ENCODE measurements around the gene RTL1.

Gene RTL1

DNA sequence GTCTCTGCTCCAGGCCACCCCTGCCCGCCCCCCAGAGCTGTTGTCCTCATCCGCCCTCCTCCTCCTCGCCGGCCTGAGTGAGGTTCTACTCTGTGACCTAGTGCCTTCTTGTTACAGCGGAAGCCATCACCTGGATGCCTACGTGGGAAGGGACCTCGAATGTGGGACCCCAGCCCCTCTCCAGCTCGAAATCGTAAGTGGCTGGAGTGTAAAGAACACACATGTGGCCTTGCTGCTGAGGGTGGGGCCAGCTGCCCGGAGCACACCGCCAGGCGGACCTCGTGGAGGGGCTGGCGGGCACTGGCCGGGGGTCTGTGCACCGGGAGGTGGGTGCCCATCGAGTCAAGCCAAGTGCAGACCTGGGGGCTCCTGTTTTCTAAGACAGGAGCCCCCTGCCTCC, 58.2 kb downstream of the RTL1 start:
- no peak for DNase-seq

DNA sequence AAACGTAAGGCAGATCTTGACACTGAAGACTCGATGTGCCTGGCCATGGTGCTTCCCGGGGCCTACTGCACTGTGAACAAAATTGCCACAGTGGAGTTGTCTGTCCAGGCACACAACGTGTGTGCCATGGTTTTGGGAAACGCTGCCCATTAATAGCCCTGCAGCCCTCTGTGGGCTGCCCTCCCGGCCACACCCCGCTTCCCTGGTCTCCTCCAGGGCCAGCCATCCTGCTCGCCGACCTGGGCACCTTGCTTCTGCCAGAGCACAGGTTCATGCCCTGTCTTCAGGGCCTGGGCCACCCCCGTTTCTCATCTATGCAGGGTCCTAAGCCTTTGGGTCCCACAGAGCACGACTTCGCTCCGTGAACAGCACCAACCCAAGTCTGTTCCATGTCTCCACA, 58.7 kb downstream of the RTL1 start:
- DNase-seq, result no peak

DNA sequence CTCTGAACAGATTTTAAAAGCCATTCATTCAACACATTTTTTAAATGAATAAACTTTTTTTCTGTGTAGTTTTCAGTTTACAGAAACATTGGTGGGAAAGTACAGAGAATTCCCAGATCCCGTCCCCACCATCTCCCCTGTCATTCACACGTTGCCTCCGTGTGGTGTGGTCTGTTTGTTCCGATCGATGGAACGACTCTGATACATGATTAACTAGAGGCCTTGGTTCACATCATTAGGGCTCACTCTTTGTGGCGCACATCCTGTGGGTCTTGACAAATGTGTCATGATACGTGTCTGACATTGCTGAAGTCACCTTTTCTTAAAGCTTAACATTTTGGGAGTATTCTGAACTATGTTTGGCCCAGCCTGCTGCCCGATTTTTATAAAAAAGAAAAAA, 59.1 kb downstream of the RTL1 start:
- no peak for DNase-seq

DNA sequence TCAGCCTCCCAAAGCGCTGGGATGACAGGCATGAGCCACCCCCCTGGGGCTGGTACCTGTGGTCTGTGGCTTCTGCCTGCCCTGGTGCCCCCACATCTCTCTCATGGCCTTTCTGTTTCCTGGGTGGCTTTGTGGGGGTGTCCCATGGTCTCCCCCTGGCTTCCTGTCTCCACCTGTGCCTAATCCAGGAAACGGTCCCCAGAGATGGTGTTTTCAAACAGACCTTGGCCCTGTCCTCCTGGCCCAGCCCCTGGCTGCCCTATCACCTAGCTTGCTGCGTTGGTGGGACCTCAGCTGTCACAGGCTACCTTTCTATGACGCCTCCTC, 59.5 kb downstream of the RTL1 start:
- no peak for DNase-seq

- DNase-seq, result no peak
These were observed 60.7 kb downstream of the RTL1 start for GRCh38 chr14:100842799-100843198.

DNA sequence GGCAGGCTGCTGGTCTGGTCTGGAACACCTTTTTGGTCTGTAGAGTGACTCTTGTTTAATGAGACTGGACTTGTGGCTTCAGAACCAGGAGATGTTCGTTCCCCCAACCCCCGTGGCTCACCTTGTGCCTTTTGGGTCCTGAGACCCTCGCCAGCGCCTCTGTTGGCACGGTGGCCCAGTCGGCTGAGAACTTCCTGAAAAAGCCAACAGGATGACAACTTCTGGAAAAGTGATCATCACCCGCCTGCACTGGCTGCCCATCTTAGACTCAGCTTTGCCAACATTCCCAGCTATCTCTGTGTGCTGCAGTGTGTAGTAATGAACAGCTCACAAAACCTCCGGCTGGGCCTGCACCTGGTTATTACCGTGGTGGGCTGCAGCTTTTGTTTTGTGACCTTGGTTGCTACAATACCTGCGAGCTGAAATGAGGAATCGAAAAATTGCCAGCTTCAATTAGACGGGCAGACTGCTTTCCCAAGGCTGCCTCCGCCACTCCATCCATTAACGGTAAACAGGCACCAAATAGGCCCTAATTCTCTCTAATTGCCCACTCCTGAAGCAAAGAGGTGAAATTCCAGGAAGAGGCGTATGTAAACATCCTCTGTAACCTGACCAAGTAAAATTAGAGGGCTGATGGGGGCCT, 61.6 kb downstream of the RTL1 start:
- DNase-seq, result no peak

GRCh38 chr14:100841066-100841760, 62.3 kb downstream of the RTL1 start:
- DNase-seq, result no peak

- DNase-seq, result no peak
These were observed 63.0 kb downstream of the RTL1 start for GRCh38 chr14:100840286-100841065.

DNA sequence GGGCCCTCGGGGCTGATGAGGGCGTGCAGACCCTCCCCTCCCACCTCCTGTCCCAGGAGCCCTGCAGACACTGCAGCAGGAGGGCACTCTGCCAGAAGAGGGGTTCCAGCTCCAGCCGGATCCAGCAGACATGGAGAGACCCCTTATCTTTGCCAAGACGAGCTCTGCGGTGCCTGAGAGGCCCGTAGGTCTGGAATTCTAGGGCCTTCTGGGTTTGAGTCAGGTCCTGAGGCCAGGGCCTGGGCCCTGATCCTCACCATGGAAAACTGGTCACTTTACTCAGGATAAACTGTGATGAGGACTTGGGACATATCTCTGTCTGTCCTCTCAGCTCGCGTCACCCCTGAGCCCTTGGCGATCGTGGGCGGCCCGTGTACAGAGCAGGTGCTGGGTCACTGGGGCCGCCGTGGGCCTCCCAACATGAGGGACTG, 63.8 kb downstream of the RTL1 start:
- DNase-seq, result no peak

GRCh38 chr14:100839315-100839585, 64.3 kb downstream of the RTL1 start:
- DNase-seq, result no peak

DNA sequence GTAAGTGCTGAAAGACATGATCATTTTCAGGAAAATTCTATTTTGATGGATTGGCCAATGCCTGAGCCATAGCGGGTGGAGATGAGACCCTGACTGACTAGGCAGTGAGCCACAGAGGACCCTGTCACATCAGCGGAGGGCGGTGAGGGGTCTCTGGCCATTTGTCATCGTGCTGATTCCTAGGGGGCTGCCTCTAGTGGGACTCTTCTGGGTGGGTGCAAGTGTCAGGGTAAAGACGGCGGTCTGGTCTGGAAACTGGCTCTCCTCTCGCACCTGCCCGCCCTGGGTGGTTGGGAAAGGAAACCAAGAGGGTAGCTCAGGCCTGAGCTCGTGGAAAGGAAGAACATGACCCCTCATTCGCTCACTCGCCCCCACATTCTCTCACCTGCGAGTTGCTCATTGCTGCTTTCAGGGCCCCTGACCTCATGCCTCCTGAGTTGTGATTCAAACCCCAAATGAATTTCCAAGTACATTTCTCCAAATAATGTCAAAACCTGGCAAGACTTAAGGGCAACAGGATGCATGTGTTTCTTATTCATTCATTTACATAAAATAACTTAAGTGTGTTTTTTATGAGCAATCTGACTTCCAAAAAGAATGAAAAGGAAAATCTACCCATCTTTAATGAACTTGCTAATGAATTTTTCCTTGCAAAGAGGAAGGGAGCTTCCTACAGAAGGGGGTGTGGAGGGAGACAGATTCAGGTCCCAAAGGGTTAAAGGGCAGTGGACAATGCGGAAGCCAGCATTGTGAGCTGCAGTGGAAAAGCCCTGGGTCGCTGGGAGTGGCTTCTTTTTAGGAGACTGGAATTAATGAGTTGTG, 64.8 kb downstream of the RTL1 start:
- no peak for DNase-seq

DNA sequence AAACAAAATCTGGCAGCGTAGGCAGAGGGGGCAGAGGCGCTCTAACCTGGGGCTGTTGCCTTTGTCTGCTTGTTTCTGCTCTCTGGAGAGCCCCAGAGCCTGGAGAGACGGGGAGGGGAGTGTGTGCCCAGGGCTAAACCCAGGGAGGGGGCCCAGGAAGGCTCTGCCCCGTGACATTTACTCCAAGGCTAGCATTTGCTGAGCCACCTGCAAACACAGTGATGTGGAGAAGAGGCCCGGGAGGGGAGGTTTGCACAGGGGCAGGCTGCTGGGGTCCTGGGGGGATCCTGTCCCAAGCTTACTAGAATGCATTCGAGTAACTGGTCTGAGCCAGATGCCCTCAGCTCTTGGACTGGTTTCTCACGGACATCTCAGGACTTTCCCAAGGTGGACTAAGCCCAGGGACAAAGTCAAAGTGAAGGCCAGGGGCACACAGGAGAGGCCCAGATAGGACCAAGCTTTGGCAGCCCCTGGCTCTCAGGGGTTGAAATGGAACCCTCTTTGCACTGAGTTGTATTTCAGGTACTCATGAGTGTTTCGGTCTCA, 65.6 kb downstream of the RTL1 start:
- DNase-seq, result no peak

DNA sequence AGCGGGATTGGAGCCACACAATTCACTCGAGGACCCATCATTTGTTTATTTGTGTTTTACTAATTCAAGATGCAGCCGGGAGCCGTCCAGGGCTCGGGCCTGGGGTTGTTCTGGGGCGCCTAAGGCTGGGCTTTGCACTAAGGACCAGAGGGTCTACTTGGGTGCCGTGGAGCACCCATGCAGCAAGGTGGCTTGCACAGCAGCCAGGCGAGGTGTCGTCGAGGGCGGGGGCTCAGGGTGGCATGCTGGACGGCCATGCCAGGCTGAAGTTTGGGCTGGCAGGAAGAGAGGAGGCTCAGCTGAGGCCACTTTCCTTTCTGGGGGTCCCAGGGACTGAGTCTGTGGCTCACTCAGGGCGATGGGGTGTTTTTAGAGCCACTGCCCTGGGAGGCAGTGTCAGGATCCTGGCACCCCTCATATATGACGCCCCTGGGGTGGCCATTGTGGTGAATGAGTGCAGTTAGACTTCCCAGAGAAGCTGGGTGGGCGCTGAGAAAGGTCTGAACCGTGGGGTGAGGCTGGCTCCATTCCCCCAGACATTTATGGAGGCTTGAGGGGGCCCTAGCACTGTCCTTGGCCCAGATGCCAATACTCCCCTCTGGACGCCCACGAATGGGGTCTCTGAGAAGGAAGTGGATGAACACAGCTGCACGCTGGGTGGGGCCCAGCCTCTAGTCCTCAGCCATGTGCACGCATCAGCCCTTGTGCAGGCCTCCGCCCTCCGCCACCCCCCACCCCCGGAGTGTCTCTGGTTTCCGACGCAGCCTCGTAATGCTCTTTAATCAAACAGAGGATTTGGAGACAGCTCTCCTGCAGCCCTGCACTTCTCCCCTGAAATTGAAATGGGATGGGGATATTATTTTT, 66.3 kb downstream of the RTL1 start:
- DNase-seq, result no peak

DNA sequence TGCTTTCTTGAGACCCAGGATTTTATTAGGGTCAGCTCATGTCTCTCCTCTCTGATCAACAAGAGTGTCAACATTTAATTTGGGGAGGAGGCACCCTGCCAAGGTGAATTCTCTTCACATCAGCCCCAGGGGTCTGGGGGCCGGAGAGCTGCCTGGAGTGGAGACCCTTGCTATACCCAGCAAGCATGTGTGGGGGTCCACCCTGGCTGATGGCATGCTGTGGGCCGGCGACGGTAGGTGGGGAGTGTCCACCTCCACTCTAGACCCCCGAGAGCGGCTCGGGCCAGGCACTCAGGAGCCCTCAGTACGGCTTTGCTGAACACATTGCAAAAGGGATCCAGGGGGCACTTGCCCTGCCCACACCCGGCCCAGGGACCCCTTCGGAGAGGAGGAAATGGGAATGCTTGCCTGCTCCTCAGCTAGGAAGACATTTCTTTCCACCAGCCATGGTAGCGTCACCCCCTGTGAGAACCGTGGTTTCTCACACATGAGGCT, 67.2 kb downstream of the RTL1 start:
- no peak for DNase-seq

- DNase-seq, result no peak
These were observed 67.8 kb downstream of the RTL1 start for GRCh38 chr14:100835548-100836310.

DNA sequence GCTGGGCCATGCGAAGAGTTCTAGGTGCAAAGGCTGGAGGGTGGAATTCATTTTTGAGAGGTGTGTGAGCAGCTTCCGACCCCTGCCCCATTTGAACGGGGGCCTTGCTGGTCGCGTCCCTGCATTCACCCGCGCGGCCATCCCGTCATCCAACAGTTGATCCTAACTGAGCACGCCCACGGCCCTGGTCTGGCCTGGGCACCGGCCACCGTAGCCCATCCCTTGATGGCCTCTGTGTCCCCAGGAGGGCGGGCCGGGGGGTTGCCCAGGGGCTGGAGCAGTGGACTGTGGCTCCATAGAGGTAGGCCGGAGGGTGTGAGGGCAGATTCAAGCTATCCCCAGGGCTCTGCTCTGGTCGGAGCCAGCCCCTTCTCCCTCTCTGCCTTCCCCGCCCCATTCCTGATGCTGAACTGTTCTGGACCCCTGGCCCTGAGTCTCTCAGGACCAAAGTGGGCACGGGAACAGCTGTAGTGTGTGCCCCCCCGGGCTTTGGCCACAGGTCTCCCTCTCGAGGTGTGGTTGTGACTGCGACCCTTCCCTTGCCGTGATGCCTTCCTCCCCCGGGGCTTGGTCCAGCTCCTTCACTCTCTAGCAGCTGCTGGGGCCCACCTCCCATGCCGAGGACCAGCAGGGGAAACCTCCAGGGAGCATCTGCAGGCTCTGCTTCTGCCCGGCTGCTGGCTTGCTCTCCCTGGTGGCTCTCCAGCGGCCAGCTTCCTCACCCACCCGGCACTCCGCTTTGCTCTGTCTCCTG, 68.6 kb downstream of the RTL1 start:
- DNase-seq, result no peak

- no peak for DNase-seq
These were observed 69.3 kb downstream of the RTL1 start for GRCh38 chr14:100834082-100834793.

DNA sequence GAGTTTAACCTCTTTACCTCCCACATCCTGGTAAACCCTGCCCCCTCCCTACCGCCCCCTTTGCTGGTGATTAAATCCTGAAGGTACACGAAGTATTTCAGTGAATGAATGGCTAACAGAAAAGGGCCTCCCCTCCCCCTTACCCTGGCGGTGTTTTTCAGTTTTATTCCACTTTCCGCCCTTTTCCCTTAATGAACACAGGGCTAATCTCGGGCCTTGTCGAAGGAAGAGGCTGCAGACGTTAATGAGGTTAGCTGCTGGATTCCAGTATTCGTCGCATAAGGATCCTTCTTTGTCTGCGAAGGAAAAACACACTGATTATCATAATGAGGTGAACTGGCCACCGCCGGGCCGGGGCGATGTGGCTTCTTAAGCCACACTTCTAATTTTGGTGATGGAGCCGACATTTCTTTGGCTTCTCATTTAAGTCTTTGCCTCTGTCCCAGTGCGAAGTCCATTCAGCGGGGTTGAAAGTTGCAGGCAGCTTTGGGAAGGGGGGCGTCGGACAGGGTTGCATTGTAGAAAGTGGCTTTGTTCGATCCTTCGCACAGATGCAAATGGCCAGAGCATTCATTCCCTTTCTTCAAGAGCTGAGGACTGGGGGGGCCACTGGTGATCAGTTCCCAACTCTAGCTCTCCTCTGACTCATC, 71.1 kb downstream of the RTL1 start:
- no peak for DNase-seq

DNA sequence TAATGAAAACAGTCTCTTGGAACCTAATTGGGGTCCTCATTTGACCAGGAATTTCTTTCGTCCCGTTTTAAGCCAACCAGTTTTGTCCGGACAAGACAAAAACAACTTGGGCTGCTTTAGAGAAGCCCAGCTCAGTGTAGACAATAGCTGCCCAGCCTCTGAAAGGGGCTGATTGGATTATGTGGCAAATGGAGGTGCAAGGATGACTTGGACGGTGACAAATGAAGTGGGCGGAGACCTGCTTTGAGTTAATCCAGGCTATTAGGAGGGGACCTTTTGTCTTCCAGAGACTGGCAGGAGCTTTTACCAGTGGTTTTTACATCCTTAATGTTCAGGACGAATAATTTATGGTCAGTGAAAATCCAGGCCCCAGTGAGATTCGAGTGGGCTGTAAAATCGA, 72.8 kb downstream of the RTL1 start:
- DNase-seq, result no peak
